ENCODE results near the gene TSPAN18.

GRCh38 chr11:44886790-44887140 lies 160.0 kb downstream of the TSPAN18 start:
- TF ChIP-seq, protein P1, sequence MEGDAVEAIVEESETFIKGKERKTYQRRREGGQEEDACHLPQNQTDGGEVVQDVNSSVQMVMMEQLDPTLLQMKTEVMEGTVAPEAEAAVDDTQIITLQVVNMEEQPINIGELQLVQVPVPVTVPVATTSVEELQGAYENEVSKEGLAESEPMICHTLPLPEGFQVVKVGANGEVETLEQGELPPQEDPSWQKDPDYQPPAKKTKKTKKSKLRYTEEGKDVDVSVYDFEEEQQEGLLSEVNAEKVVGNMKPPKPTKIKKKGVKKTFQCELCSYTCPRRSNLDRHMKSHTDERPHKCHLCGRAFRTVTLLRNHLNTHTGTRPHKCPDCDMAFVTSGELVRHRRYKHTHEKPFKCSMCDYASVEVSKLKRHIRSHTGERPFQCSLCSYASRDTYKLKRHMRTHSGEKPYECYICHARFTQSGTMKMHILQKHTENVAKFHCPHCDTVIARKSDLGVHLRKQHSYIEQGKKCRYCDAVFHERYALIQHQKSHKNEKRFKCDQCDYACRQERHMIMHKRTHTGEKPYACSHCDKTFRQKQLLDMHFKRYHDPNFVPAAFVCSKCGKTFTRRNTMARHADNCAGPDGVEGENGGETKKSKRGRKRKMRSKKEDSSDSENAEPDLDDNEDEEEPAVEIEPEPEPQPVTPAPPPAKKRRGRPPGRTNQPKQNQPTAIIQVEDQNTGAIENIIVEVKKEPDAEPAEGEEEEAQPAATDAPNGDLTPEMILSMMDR (IDR thresholded peaks at IDR 0.05; ENCODE audit: poor library complexity): no peak
- TF ChIP-seq EZH2 (IDR thresholded peaks at IDR 0.05; ENCODE audit: borderline replicate concordance): no peak
